ENCODE data around the gene SETBP1. TPM values are rescaled to one million over a fixed set of nuclear protein-coding genes. Genes with fewer than 3 reads are reported as not detected.
A peak's percentile ranks its signal among the peaks of the same experiment; 100 is the strongest.

Gene SETBP1
- total and polyA plus RNA-seq, 9 of the 15 experiments (the other 6 are each of a cell fraction or from before 2014, with no cell fraction given) = under 0.01 to 0.13 (median 0.04) TPM

DNA sequence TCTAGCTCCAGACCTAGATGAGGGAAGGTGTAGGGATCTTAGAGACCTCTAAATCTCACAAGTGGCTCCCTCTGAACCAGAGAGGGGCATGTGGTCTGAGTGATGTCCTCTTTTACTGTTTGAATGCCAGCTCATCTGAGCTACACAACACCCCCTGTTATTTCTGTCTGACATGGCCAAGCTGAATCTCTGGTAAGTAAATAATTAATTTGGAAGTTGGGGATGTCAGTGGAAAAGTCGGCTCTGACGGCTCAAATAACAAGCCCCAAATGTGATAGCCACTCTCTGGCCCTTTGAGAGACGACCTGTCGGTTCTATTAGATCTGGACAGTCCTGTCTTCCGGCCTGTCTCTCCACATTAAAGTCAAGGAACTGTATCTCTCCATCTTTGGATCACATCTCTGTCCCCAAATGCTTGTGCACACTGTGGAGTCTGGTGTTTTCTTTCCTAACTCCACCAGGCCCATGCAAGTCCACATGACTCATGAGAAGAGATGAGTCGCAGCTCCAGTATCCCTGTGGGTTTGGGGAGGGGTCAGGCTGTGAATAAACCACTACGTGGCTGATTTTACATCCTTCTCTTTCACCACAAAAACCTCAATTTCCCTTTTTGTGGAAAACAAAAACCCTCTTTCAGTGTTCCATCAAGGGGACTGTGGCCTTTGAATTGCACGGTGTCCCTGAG is 52.5 kb downstream of the SETBP1 start:
- ATAC-seq = no peak
- no peak overlapping the region for H3K9ac ChIP-seq (ENCODE audit: insufficient read depth in 1 of 2, low read depth in 2 of 2, low read length in 2 of 2)
- no peak for FAIRE-seq

More for the DNA sequence above, 52.5 kb downstream of the SETBP1 start:
- Histone ChIP-seq H3K36me3 (ENCODE audit: control insufficient read depth, insufficient read depth, low read length) (no peaks in the 10 kb centered on the region), H3K9me1 (ENCODE audit: control insufficient read depth, insufficient read depth, low read length) (no peaks in the 10 kb centered on the region), H3K4me1 (replicated peaks in 1 of 2; ENCODE audit: control insufficient read depth in 2 of 2, insufficient read depth in 2 of 2, low read length in 2 of 2) (peaks cover 6 to 40% of the 10 kb centered on the region in 2 experiments; a peak in 3 of 5 replicates), H3K79me2 (ENCODE audit: control insufficient read depth, insufficient read depth, low read length) (no peaks in the 10 kb centered on the region), H4K20me1 (replicated peaks; ENCODE audit: control insufficient read depth, insufficient read depth, low read length) (no peaks in the 10 kb centered on the region), H3K27ac (ENCODE audit: extremely low read depth, low read depth, low read length) (no peak overlapping the region), H3K4me3 (no peak overlapping the region), H3K27me3 (ENCODE audit: control insufficient read depth in 2 of 2, insufficient read depth in 2 of 2, low read length in 2 of 2) (no peaks in the 10 kb centered on the region), H3K9me3 (replicated peaks; ENCODE audit: control insufficient read depth, insufficient read depth, low read depth, low read length) (no peaks in the 10 kb centered on the region), H3K4me2 (ENCODE audit: insufficient read depth, low read length) (no peak overlapping the region), H2AFZ (ENCODE audit: low read depth, low read length) (peak overlapping the region; percentile 40; the same call in 1 of the 2 replicates)
- TF ChIP-seq ESRRA (IDR thresholded peaks at IDR 0.05; ENCODE audit: borderline replicate concordance, low read depth) (peak; percentile 35; the same call in 1 of the 2 replicates), JUND (IDR thresholded peaks at IDR 0.05; ENCODE audit: borderline replicate concordance, low read depth, low read length) (peak; percentile 35; the same call in 1 of the 2 replicates), JUND (tag; IDR thresholded peaks at IDR 0.05; ENCODE audit: borderline replicate concordance, low read depth, low read length) (no peak), NFRKB (IDR thresholded peaks at IDR 0.05; ENCODE audit: low read depth) (no peak), BACH1 (tag; IDR thresholded peaks at IDR 0.05) (no peak), FOSL1 (tag; conservative IDR thresholded peaks at IDR 0.05) (peak; percentile 73), TGIF2 (CRISPR knock-in tag; IDR thresholded peaks at IDR 0.05) (no peak), MIER1 (IDR thresholded peaks at IDR 0.05; ENCODE audit: low read depth) (no peak)
- TF ChIP-seq, protein P1, sequence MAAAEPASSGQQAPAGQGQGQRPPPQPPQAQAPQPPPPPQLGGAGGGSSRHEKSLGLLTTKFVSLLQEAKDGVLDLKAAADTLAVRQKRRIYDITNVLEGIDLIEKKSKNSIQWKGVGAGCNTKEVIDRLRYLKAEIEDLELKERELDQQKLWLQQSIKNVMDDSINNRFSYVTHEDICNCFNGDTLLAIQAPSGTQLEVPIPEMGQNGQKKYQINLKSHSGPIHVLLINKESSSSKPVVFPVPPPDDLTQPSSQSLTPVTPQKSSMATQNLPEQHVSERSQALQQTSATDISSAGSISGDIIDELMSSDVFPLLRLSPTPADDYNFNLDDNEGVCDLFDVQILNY (CRISPR knock-in tag; IDR thresholded peaks at IDR 0.05) = no peak
- TF ChIP-seq, protein P2, sequence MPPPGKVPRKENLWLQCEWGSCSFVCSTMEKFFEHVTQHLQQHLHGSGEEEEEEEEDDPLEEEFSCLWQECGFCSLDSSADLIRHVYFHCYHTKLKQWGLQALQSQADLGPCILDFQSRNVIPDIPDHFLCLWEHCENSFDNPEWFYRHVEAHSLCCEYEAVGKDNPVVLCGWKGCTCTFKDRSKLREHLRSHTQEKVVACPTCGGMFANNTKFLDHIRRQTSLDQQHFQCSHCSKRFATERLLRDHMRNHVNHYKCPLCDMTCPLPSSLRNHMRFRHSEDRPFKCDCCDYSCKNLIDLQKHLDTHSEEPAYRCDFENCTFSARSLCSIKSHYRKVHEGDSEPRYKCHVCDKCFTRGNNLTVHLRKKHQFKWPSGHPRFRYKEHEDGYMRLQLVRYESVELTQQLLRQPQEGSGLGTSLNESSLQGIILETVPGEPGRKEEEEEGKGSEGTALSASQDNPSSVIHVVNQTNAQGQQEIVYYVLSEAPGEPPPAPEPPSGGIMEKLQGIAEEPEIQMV (tag; conservative IDR thresholded peaks at IDR 0.05; ENCODE audit: low read depth) = no peak
- TF ChIP-seq, protein P3, sequence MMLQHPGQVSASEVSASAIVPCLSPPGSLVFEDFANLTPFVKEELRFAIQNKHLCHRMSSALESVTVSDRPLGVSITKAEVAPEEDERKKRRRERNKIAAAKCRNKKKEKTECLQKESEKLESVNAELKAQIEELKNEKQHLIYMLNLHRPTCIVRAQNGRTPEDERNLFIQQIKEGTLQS (IDR thresholded peaks at IDR 0.05) = peak; percentile 40; the same call in 1 of the 2 replicates
- TF ChIP-seq, protein P3 (CRISPR knock-in tag; conservative IDR thresholded peaks at IDR 0.05) = no peak
- TF ChIP-seq, protein P4, sequence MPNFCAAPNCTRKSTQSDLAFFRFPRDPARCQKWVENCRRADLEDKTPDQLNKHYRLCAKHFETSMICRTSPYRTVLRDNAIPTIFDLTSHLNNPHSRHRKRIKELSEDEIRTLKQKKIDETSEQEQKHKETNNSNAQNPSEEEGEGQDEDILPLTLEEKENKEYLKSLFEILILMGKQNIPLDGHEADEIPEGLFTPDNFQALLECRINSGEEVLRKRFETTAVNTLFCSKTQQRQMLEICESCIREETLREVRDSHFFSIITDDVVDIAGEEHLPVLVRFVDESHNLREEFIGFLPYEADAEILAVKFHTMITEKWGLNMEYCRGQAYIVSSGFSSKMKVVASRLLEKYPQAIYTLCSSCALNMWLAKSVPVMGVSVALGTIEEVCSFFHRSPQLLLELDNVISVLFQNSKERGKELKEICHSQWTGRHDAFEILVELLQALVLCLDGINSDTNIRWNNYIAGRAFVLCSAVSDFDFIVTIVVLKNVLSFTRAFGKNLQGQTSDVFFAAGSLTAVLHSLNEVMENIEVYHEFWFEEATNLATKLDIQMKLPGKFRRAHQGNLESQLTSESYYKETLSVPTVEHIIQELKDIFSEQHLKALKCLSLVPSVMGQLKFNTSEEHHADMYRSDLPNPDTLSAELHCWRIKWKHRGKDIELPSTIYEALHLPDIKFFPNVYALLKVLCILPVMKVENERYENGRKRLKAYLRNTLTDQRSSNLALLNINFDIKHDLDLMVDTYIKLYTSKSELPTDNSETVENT (CRISPR knock-in tag; IDR thresholded peaks at IDR 0.05) = no peak
- POLR2A ChIA-PET = interaction anchor here (0.7 kb wide), 1 partner anchor 13 kb away, joined by 3 read pairs; no protein-coding TSS in a partner anchor
- 57% methylated on average over 8 of the region's 8 CpGs for WGBS (ENCODE audit: insufficient coverage, low coverage, missing lambda C conversion rate)
- BruUV-seq (replicated peaks) = no TSS peak
- DNase-seq (ENCODE audit: extremely low read depth in 1 of 4, low spot score in 3 of 4) = peak in 1 of 4 experiments; percentile 13
- CTCF ChIA-PET (ENCODE audit: low intra/inter-chr PET ratio) = no interaction called here
- in situ Hi-C loops (cut with MboI) = no loop called here
- intact Hi-C loops (cut with micrococcal nuclease) = no loop called here
